HG03039 (cell line): ENCODE data around the gene NUDCD3.

Experiments used
- ATAC-seq: cut with Tn5 transposase; IDR thresholded peaks from one replicate; pipeline ENCODE4 v1.9.1; 2021; ENCODE audit warnings: mild to moderate bottlenecking, moderate library complexity; ENCODE audit not compliant: unreplicated experiment

Gene NUDCD3

GRCh38 chr7:44482502-44483485, 7.7 kb downstream of the NUDCD3 start:
- no peak for ATAC-seq

GRCh38 chr7:44477938-44478337, 12.5 kb downstream of the NUDCD3 start:
- no peak for ATAC-seq

GRCh38 chr7:44477063-44477830, 13.2 kb downstream of the NUDCD3 start:
- peak; percentile 64 for ATAC-seq

- no peak for ATAC-seq
Measured at GRCh38 chr7:44476313-44476712, 14.1 kb downstream of the NUDCD3 start.

GRCh38 chr7:44473295-44473694, 17.2 kb downstream of the NUDCD3 start:
- no peak for ATAC-seq

GRCh38 chr7:44472843-44473242, 17.6 kb downstream of the NUDCD3 start:
- no peak for ATAC-seq

- ATAC-seq: no peak
Measured at GRCh38 chr7:44471850-44472249, 18.6 kb downstream of the NUDCD3 start.

GRCh38 chr7:44471436-44471835, 19.0 kb downstream of the NUDCD3 start:
- ATAC-seq: no peak

- no peak for ATAC-seq
Measured at GRCh38 chr7:44470628-44471245, 19.7 kb downstream of the NUDCD3 start.

GRCh38 chr7:44470135-44470479, 20.4 kb downstream of the NUDCD3 start:
- no peak for ATAC-seq

- ATAC-seq: no peak
Measured at GRCh38 chr7:44469461-44470134, 20.9 kb downstream of the NUDCD3 start.

GRCh38 chr7:44467217-44467548, 23.3 kb downstream of the NUDCD3 start:
- ATAC-seq: no peak

- no peak for ATAC-seq
Measured at GRCh38 chr7:44466300-44467216, 23.9 kb downstream of the NUDCD3 start.

GRCh38 chr7:44465490-44465889, 25.0 kb downstream of the NUDCD3 start:
- ATAC-seq: no peak

- ATAC-seq: no peak
Measured at GRCh38 chr7:44463169-44463808, 27.2 kb downstream of the NUDCD3 start.

- no peak for ATAC-seq
Measured at GRCh38 chr7:44461387-44461786, 29.1 kb downstream of the NUDCD3 start.

GRCh38 chr7:44460325-44460724, 30.1 kb downstream of the NUDCD3 start:
- ATAC-seq: peak; percentile 89

GRCh38 chr7:44455155-44455554, 35.3 kb downstream of the NUDCD3 start:
- no peak for ATAC-seq

- ATAC-seq: no peak
Measured at GRCh38 chr7:44454348-44454747, 36.1 kb downstream of the NUDCD3 start.

GRCh38 chr7:44451123-44451522, 39.3 kb downstream of the NUDCD3 start:
- no peak for ATAC-seq
